NCI-H146 (cell line): Measurements from ENCODE around the gene SMIM44.

ENCODE experiments used
- DNase-seq: peaks from one replicate; lab custom pipeline; 2025; lab: John Stamatoyannopoulos, UW

SMIM44 gene

GRCh38 chr19:3477506-3477905, 5.7 kb downstream of the SMIM44 start:
- no peak for DNase-seq

GRCh38 chr19:3476830-3477229, 6.4 kb downstream of the SMIM44 start:
- DNase-seq: no peak

GRCh38 chr19:3475449-3475848, 7.8 kb downstream of the SMIM44 start:
- DNase-seq: no peak

GRCh38 chr19:3474614-3475013, 8.6 kb downstream of the SMIM44 start:
- DNase-seq: no peak

- DNase-seq: no peak
Measured at GRCh38 chr19:3474010-3474409, 9.2 kb downstream of the SMIM44 start.

GRCh38 chr19:3471954-3472655, 11.1 kb downstream of the SMIM44 start:
- no peak for DNase-seq

GRCh38 chr19:3470500-3471128, 12.6 kb downstream of the SMIM44 start:
- DNase-seq: no peak

GRCh38 chr19:3469638-3470499, 13.4 kb downstream of the SMIM44 start:
- DNase-seq: no peak

GRCh38 chr19:3468211-3468610, 15.0 kb downstream of the SMIM44 start:
- DNase-seq: no peak

- DNase-seq: no peak
Measured at GRCh38 chr19:3467437-3468198, 15.6 kb downstream of the SMIM44 start.

- no peak for DNase-seq
Measured at GRCh38 chr19:3466635-3467034, 16.6 kb downstream of the SMIM44 start.

- DNase-seq: no peak
Measured at GRCh38 chr19:3465552-3465951, 17.7 kb downstream of the SMIM44 start.

GRCh38 chr19:3464587-3465235, 18.5 kb downstream of the SMIM44 start:
- DNase-seq: no peak

- DNase-seq: no peak
Measured at GRCh38 chr19:3463714-3464586, 19.3 kb downstream of the SMIM44 start.

GRCh38 chr19:3462991-3463713, 20.1 kb downstream of the SMIM44 start:
- DNase-seq: no peak

- DNase-seq: no peak
Measured at GRCh38 chr19:3459965-3460582, 23.2 kb downstream of the SMIM44 start.

- DNase-seq: no peak
Measured at GRCh38 chr19:3459089-3459881, 24.0 kb downstream of the SMIM44 start.

GRCh38 chr19:3458229-3459088, 24.8 kb downstream of the SMIM44 start:
- no peak for DNase-seq
